ENCODE measurements around the gene AHNAK2.
"Not testable (repeated sequence)": the region's sequence is repeated elsewhere in the genome, so short reads cannot be mapped to it uniquely, and the experiment has no call there.

AHNAK2 gene

GRCh38 chr14:104977681-104978653 lies at the start of gene AHNAK2:
Gene AHNAK2 (minus strand): TSS chr14:104978374. CDS start chr14:104978237, 137 bp downstream.
- DNase-seq, result peak; percentile 62

GRCh38 chr14:105027718-105028117 lies 49.5 kb upstream of the AHNAK2 start:
- not testable (repeated sequence) for DNase-seq

- DNase-seq, result peak; percentile 56
These were observed 48.8 kb upstream of the AHNAK2 start for GRCh38 chr14:105026802-105027563.

DNA sequence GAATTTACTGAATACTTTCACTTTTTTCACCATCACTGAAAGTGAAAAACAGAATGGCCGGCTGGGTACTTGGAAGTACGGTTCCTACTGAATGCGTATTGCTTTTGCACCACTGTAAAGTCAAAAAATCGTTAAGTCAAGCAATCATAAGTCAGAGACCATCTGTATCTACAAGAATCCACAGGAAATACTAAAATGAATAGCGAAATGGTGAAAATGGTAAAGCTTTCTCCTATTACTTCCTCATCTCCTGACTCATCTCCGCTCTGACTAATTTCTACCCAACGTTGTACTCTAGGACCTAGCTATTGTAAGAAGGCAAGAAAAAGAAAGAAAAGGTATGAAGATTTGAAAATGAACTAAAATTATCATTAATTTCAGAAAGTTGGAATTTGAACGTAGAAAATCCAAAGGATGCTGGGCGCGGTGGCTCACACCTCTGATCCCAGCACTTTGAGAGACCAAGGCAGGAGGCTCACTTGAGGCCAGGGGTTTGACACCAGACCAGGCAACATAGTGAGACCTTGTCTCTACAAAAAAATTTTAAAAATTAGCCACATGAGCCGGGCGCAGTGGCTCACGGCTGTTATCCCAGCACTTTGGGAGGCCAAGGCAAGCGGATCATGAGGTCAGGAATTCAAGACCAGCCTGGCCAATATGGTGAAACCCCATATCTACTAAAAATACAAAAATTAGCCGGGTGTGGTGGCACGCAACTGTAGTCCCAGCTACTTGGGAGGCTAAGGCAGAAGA lies 48.0 kb upstream of the AHNAK2 start:
- no peak for DNase-seq

DNA sequence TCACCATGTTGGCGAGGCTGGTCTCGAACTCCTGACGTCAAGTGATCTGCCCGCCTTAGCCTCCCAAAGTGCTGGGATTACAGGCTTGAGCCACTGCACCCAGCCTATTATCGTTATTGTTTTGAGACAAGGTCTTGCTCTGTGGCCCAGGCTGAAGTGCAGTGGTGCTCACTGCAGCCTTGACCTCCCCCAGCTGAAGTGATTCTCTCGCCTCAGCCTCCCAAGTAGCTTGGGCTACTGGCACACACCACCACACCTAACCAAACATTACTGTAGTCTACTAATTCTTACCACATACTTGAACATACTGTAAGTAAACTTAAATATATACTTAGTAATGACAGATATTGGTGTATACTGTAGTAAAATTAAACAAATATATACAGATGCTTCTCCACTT lies 47.3 kb upstream of the AHNAK2 start:
- DNase-seq, result no peak

DNA sequence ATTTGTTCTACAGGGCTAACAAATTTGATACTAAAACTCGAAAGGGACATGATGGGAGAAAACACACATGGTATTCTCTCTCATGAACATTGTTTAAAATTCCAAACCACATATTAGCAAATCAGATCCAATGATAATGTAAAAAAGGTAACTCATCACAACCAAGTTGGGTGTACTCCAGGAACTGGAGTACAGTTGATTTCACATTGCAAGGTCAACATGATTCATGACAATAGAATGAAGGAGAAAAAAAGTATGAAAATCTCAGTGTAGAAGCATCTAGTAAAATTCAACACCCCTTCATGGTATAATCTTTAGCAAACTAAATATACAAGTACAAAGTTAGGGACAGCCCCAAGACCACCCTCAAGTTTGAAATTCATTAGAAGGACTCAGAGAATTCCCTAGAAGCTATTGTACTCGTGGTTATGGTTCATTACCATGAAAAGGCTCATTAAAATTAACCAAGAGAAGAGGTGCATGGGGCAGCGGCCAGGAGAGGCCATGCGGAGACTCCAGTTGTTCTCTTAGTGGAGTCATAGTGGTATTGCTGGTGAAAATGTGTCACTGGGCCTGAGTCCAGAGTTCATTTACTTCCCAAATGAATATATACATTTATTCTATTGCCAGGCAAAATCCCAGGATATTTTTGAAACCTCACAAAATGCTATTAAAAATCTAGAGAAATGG lies 45.8 kb upstream of the AHNAK2 start:
- no peak for DNase-seq

- DNase-seq, result no peak
These were observed 45.0 kb upstream of the AHNAK2 start for GRCh38 chr14:105023144-105023543.

DNA sequence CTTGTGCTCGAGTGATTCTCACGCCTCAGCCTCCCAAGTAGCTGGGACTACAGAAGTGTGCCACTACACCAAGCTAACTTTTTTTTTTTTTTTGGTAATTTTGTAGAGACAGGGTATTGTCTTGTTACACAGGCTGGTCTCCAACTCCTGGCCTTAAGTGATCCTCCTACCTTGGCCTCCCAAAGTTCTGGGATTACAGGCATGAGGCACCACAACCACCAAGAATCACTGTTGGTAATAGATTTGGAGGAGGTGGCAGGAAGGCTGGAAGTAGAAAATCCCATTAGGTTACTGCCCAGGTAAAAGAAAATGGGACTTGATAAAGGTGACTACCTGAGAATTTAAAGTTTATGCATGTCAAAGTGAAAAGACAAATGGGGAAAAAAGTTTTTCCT lies 44.1 kb upstream of the AHNAK2 start:
- DNase-seq, result no peak

DNA sequence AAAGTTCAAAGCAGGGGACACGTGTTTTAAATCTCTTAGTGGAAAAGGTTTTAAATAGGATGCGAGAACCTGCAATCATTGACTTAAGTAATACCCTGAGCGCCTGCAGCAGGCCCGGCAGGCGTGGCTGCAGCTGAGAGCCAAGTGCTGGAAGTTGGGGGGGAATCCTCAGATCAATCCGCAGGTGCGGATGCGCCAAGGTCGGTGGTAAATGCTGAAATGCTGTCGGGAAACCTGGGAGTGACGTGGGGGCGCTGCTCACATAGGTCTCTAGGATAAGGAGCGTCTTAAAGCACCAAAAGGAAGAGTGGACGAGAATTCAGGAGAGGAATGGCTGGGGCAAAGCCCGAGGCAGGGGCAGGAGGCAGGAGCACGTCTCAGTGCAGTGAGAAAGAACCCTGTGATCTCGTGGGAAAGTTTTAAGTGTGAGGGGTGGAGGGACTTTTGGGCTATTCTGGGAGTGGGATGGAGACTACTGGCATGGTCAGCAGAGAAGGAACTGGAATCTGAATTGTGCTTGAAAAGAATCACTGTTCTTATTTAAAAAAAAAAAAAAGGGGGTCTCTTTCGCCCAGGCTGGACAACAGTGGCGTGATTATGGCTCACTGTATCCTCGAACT lies 43.6 kb upstream of the AHNAK2 start:
- peak; percentile 44 for DNase-seq

- DNase-seq, result peak; percentile 96
These were observed 42.9 kb upstream of the AHNAK2 start, which contains the start of gene CDCA4 for GRCh38 chr14:105020815-105021655. Gene CDCA4 (minus strand): TSS chr14:105021083. CDS start chr14:105011929, 9,154 bp downstream.

GRCh38 chr14:105019861-105020814 lies 42.0 kb upstream of the AHNAK2 start:
- peak; percentile 32 for DNase-seq

DNA sequence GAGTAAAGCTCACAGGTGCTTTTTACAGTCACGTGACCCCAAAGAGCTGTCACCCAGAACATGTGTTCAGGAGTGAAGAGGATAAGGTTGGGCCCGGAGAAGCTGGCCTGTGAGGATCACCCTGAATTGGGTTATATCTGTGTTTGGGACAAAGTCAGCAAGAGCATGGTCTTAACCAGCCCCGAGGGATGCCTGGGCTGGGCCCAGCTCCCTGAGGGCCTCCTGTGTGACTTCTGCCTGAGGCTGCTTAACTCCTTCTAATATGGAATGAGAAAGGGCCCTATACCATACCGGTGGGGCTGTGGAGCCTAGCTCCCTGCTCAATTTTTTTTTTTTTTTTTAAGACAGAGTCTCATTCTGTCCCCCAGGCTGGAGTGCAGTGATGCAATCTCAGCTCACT lies 40.2 kb upstream of the AHNAK2 start:
- no peak for DNase-seq

DNA sequence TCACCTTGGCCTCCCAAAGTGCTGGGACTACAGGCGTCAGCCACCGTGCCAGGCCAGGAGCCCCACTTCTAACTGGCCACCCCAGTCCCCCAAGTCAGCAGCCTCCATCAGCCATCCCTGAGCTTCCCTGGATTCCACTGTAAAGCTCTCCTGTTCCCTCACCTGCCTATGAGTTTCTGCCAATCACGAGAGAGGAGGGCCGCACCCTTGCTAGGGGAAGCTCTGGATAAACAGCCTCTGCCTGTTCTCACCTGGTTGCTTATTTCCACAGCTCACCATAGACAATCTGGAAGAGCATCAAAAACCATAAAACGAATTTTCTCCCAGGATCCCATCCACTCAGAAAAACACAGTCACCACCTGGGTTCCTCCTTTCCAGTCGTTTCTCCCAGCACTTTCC lies 37.7 kb upstream of the AHNAK2 start:
- no peak for DNase-seq

- no peak for DNase-seq
These were observed 37.1 kb upstream of the AHNAK2 start for GRCh38 chr14:105015242-105015641.

DNA sequence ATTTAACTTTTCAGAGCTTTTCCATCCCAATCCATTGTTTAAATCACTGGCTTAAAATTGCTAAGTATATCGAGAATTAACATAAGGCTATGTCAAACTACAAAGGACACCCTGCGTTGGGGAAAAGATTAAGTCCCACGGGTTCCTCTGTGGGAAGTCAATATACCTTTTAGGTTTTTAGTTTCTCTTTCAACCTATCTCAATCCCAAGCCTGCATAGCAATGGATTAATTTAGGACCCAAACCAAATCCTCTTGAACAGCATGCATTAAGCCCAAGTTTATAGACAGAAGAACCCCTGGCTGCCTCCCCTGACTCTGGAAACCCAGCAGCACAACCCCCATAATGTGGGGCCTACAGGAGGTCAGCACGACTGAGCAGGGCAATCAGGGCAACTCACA lies 36.5 kb upstream of the AHNAK2 start:
- no peak for DNase-seq

GRCh38 chr14:105014032-105014431 lies 35.9 kb upstream of the AHNAK2 start:
- DNase-seq, result no peak

DNA sequence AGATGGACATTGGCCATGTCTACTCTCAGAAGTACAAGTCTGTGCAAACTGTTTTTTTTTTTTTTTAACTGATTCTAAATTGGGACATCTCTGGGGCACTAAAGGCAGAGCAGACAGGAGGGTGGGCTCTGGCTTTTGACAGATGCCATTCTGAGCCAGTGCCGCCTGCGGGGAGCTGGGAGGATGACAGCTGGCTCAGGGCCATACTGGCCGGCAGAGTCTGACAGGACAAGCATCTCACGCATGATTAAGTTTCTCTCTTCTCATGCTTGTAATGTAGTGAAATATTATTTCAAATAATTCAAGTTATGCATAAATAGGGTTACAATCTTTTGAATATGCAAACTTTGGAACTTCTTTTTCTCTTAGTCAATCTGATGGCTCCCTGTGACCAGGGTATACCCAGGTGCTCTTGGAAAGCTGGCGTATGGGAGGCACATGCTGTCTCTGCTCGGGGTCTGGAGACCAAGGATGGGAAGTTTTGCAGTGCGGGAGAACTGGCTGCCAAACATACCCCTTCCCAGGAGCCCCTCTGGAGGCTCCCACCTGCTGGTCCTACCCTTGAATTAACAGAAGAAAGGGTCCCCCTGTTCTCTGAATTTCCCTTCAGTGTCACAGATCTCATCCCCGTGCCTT lies 35.1 kb upstream of the AHNAK2 start:
- DNase-seq, result no peak

GRCh38 chr14:105012171-105012985 lies 34.2 kb upstream of the AHNAK2 start:
- DNase-seq, result no peak
